ENCODE results near the gene DCAF8L2. TPM values are rescaled to one million over a fixed set of nuclear protein-coding genes. Genes with fewer than 3 reads are reported as not detected.

The DCAF8L2 gene
- total and polyA plus RNA-seq, 2 of the 13 experiments (the other 11 are each of a cell fraction or from before 2014, with no cell fraction given), result not detected

DNA sequence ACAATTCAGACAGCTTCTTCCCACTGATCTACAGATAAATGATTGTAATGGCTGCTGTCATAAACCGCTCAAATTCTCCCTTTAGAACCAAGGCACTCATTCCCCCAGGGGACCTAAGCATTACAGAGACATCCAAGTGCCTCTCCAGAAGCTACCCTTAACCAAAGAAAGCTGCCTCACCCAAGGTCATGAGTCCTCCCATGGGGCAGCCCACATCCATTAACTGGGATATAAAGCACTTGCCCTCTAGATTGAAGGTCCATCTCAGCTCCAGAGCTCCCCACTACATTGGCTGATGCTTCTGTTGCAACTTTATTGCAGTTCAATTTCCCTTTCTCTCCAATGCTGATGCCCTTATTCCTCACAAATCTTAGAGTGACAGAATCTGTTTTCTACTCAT, 40.5 kb upstream of the DCAF8L2 start:
- Histone ChIP-seq H3K36me3 (replicated peaks in 1 of 2; ENCODE audit: control insufficient read depth in 1 of 2, insufficient read depth in 2 of 2, low read length in 2 of 2) (no peaks in the 10 kb centered on the region), H3K79me2 (ENCODE audit: insufficient read depth, low read length) (no peaks in the 10 kb centered on the region), H3K4me1 (ENCODE audit: insufficient read depth, low read length) (peaks cover 7% of the 10 kb centered on the region; the same call in 1 of the 2 replicates), H2AFZ (ENCODE audit: low read length) (no peak overlapping the region), H3K9me3 (ENCODE audit: low read length) (no peaks in the 10 kb centered on the region; the same call in 1 of the 2 replicates), H3K27ac (ENCODE audit: extremely low read length, insufficient read depth, low read length) (no peak overlapping the region), H3K4me2 (ENCODE audit: low read depth, low read length) (no peak overlapping the region), H4K20me1 (ENCODE audit: insufficient read depth, low read length) (no peaks in the 10 kb centered on the region), H3K4me3 (replicated peaks in 1 of 3; ENCODE audit: insufficient read depth in 1 of 3, low read depth in 2 of 3, low read length in 3 of 3) (no peak overlapping the region), H3K9ac (ENCODE audit: insufficient read depth, low read depth, low read length) (no peak overlapping the region), H3K27me3 (ENCODE audit: control insufficient read depth in 1 of 2, insufficient read depth in 2 of 2, low read length in 2 of 2) (no peaks in the 10 kb centered on the region)
- no peak for FAIRE-seq
- in situ Hi-C loops (cut with HindIII; ENCODE audit: extremely low pct_ligation_motif_present, low pct_unique_long_range_greater_than_20kb) (loop anchor here (10.0 kb wide), 1 partner anchor 65 kb away; no protein-coding TSS in a partner anchor), intact Hi-C loops (cut with micrococcal nuclease; ENCODE audit: unreplicated experiment) (loop anchor here (10.0 kb wide), 1 partner anchor 105 kb away; no protein-coding TSS in a partner anchor)
- DNase-seq (ENCODE audit: low spot score), result no peak
- no peak for ATAC-seq
- WGBS (ENCODE audit: low lambda C conversion rate), result 100% methylated on average over 1 of the region's 1 CpG
- no TSS peak for BruUV-seq (replicated peaks)
- CTCF ChIA-PET (ENCODE audit: low intra/inter-chr PET ratio, low total read pairs), result no interaction called here
- POLR2A ChIA-PET, result no interaction called here
- TF ChIP-seq FLYWCH1 (CRISPR knock-in tag; IDR thresholded peaks at IDR 0.05) (no peak), NFE2L2 (IDR thresholded peaks at IDR 0.05; ENCODE audit: low read length) (no peak), SRSF1 (optimal IDR thresholded peaks at IDR 0.05; ENCODE audit: low read depth, low read length) (no peak), BRCA1 (CRISPR knock-in tag; IDR thresholded peaks at IDR 0.05) (no peak), GLI4 (CRISPR knock-in tag; IDR thresholded peaks at IDR 0.05; ENCODE audit: borderline replicate concordance) (no peak), HNRNPH1 (optimal IDR thresholded peaks at IDR 0.05; ENCODE audit: low read depth, low read length) (no peak), KDM4B (CRISPR knock-in tag; IDR thresholded peaks at IDR 0.05) (no peak), ZBTB20 (CRISPR knock-in tag; IDR thresholded peaks at IDR 0.05; ENCODE audit: borderline replicate concordance, low read depth) (no peak), ZFP36 (IDR thresholded peaks at IDR 0.05; ENCODE audit: borderline replicate concordance, low read depth, low read length, partially characterized antibody) (no peak), ZC3H4 (CRISPR knock-in tag; IDR thresholded peaks at IDR 0.05; ENCODE audit: borderline replicate concordance) (no peak), ZNF839 (CRISPR knock-in tag; IDR thresholded peaks at IDR 0.05; ENCODE audit: borderline replicate concordance) (no peak), MEIS2 (CRISPR knock-in tag; IDR thresholded peaks at IDR 0.05) (no peak)
- TF ChIP-seq, protein P1, sequence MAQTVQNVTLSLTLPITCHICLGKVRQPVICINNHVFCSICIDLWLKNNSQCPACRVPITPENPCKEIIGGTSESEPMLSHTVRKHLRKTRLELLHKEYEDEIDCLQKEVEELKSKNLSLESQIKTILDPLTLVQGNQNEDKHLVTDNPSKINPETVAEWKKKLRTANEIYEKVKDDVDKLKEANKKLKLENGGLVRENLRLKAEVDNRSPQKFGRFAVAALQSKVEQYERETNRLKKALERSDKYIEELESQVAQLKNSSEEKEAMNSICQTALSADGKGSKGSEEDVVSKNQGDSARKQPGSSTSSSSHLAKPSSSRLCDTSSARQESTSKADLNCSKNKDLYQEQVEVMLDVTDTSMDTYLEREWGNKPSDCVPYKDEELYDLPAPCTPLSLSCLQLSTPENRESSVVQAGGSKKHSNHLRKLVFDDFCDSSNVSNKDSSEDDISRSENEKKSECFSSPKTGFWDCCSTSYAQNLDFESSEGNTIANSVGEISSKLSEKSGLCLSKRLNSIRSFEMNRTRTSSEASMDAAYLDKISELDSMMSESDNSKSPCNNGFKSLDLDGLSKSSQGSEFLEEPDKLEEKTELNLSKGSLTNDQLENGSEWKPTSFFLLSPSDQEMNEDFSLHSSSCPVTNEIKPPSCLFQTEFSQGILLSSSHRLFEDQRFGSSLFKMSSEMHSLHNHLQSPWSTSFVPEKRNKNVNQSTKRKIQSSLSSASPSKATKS (CRISPR knock-in tag; IDR thresholded peaks at IDR 0.05), result no peak
- TF ChIP-seq, protein P2, sequence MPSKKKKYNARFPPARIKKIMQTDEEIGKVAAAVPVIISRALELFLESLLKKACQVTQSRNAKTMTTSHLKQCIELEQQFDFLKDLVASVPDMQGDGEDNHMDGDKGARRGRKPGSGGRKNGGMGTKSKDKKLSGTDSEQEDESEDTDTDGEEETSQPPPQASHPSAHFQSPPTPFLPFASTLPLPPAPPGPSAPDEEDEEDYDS (CRISPR knock-in tag; IDR thresholded peaks at IDR 0.05), result no peak
- TF ChIP-seq, protein P3, sequence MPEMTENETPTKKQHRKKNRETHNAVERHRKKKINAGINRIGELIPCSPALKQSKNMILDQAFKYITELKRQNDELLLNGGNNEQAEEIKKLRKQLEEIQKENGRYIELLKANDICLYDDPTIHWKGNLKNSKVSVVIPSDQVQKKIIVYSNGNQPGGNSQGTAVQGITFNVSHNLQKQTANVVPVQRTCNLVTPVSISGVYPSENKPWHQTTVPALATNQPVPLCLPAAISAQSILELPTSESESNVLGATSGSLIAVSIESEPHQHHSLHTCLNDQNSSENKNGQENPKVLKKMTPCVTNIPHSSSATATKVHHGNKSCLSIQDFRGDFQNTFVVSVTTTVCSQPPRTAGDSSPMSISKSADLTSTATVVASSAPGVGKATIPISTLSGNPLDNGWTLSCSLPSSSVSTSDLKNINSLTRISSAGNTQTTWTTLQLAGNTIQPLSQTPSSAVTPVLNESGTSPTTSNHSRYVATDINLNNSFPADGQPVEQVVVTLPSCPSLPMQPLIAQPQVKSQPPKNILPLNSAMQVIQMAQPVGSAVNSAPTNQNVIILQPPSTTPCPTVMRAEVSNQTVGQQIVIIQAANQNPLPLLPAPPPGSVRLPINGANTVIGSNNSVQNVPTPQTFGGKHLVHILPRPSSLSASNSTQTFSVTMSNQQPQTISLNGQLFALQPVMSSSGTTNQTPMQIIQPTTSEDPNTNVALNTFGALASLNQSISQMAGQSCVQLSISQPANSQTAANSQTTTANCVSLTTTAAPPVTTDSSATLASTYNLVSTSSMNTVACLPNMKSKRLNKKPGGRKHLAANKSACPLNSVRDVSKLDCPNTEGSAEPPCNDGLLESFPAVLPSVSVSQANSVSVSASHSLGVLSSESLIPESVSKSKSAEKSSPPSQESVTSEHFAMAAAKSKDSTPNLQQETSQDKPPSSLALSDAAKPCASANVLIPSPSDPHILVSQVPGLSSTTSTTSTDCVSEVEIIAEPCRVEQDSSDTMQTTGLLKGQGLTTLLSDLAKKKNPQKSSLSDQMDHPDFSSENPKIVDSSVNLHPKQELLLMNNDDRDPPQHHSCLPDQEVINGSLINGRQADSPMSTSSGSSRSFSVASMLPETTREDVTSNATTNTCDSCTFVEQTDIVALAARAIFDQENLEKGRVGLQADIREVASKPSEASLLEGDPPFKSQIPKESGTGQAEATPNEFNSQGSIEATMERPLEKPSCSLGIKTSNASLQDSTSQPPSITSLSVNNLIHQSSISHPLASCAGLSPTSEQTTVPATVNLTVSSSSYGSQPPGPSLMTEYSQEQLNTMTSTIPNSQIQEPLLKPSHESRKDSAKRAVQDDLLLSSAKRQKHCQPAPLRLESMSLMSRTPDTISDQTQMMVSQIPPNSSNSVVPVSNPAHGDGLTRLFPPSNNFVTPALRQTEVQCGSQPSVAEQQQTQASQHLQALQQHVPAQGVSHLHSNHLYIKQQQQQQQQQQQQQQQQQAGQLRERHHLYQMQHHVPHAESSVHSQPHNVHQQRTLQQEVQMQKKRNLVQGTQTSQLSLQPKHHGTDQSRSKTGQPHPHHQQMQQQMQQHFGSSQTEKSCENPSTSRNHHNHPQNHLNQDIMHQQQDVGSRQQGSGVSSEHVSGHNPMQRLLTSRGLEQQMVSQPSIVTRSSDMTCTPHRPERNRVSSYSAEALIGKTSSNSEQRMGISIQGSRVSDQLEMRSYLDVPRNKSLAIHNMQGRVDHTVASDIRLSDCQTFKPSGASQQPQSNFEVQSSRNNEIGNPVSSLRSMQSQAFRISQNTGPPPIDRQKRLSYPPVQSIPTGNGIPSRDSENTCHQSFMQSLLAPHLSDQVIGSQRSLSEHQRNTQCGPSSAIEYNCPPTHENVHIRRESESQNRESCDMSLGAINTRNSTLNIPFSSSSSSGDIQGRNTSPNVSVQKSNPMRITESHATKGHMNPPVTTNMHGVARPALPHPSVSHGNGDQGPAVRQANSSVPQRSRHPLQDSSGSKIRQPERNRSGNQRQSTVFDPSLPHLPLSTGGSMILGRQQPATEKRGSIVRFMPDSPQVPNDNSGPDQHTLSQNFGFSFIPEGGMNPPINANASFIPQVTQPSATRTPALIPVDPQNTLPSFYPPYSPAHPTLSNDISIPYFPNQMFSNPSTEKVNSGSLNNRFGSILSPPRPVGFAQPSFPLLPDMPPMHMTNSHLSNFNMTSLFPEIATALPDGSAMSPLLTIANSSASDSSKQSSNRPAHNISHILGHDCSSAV (CRISPR knock-in tag; IDR thresholded peaks at IDR 0.05; ENCODE audit: borderline replicate concordance), result no peak

Data from HepG2 (cell line).